SK-N-SH (cell line): ENCODE results near the gene GGT5.

Experiments used
- CTCF ChIP-seq: fragments of 200-600 bp; sonication (generic); IDR thresholded peaks from 2 replicates; pipeline ENCODE4 v1.6.1; 2017; ENCODE audit warnings: antibody characterized with exemption, mild to moderate bottlenecking, moderate library complexity
- FOXJ3 ChIP-seq: sonication (generic); formaldehyde crosslinking; IDR thresholded peaks from 2 replicates; pipeline ENCODE4 v1.5.1; 2020; ENCODE audit warnings: mild to moderate bottlenecking, missing genetic modification reagents
- NRF1 ChIP-seq: IDR thresholded peaks from 2 replicates; pipeline ENCODE4 v1.6.1; 2012; ENCODE audit warnings: low read depth, mild to moderate bottlenecking, low read length
- POLR2AphosphoS5 ChIP-seq: IDR thresholded peaks from 2 replicates; pipeline ENCODE4 v1.6.1; 2012; ENCODE audit warnings: low read depth, low read length
- TAF1 ChIP-seq: IDR thresholded peaks from 2 replicates; pipeline ENCODE4 v1.6.1; 2012; ENCODE audit warnings: low read depth, mild to moderate bottlenecking, low read length, moderate library complexity, borderline replicate concordance
- TF ChIP-seq, protein P1 (sequence below): fragments of 150-350 bp; IDR thresholded peaks from 2 replicates; pipeline ENCODE4 v1.6.1; 2017; ENCODE audit warnings: antibody characterized with exemption, low read length, low read depth, borderline replicate concordance

DNA sequence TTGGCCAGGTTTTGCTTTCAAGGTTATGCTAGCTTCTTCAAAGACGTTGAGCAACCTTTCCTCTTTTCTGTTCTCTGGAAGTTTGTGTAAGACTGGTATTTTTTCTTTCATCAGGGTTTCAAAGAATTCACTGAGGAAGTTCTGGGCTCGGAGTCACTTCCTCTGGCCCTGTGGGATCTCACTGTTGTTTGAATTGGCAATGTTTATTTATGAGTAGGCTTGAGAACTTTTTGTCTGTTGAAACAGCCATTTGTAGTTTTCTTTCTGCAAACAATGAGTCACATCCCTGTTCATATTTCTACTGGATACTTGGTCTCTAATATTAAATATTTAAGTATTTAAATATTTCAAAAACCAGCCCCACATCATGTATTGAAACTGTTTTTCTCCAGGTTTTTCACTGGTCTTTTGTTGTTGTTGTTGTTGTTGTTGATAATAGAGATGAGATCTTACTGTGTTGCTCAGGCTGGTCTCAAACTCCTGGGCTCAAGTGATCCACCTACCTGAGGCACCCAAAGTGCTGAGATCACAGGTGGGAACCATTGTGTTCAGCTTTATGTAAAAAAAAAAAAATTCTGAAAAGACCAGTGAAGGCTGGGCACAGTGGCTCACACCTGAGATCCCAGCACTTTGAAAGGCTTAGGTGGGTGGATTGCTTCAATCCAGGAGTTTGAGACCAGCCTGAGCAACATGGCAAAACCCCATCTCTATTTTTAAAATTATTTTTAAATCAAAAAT lies 36.7 kb downstream of the GGT5 start:
- TF ChIP-seq NRF1 = no peak
- no peak for TF ChIP-seq FOXJ3 (CRISPR knock-in tag)
- TF ChIP-seq CTCF = no peak
- peak; percentile 62; the same call in 1 of the 2 replicates for TF ChIP-seq POLR2AphosphoS5
- no peak for TF ChIP-seq TAF1
- TF ChIP-seq, protein P1, sequence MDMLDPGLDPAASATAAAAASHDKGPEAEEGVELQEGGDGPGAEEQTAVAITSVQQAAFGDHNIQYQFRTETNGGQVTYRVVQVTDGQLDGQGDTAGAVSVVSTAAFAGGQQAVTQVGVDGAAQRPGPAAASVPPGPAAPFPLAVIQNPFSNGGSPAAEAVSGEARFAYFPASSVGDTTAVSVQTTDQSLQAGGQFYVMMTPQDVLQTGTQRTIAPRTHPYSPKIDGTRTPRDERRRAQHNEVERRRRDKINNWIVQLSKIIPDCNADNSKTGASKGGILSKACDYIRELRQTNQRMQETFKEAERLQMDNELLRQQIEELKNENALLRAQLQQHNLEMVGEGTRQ = no peak
